Measurements from ENCODE around the gene FNDC11.
A peak's percentile ranks its signal among the peaks of the same experiment; 100 is the strongest.

The FNDC11 gene

GRCh38 chr20:63520934-63521601 lies 32.9 kb upstream of the FNDC11 start:
- peak overlapping the region; percentile 57 for H3K4me3 ChIP-seq (ENCODE audit: severe bottlenecking)
- H3K4me1 ChIP-seq (ENCODE audit: insufficient read depth, poor library complexity, severe bottlenecking): peaks cover 5% of the 10 kb centered on the region
- H3K36me3 ChIP-seq (ENCODE audit: low read depth): peaks cover 29% of the 10 kb centered on the region
- H3K27ac ChIP-seq (ENCODE audit: poor library complexity, severe bottlenecking): peak overlapping the region; percentile 79
- peaks cover 10% of the 10 kb centered on the region for H3K9me3 ChIP-seq (ENCODE audit: severe bottlenecking)
- H3K27me3 ChIP-seq (ENCODE audit: insufficient read depth, poor library complexity, severe bottlenecking): no peaks in the 10 kb centered on the region
- DNase-seq (ENCODE audit: low spot score): peak; percentile 92
- peak; percentile 31 for TF ChIP-seq CTCF (IDR thresholded peaks at IDR 0.05; ENCODE audit: poor library complexity, severe bottlenecking)
- ATAC-seq (ENCODE audit: low read depth): peak; percentile 49

GRCh38 chr20:63521602-63522001 lies 32.4 kb upstream of the FNDC11 start:
- Histone ChIP-seq H3K27me3 (ENCODE audit: insufficient read depth, poor library complexity, severe bottlenecking) (no peaks in the 10 kb centered on the region), H3K4me1 (ENCODE audit: insufficient read depth, poor library complexity, severe bottlenecking) (peaks cover 5% of the 10 kb centered on the region), H3K4me3 (ENCODE audit: severe bottlenecking) (peak overlapping the region; percentile 57), H3K27ac (ENCODE audit: poor library complexity, severe bottlenecking) (peak overlapping the region; percentile 79), H3K9me3 (ENCODE audit: severe bottlenecking) (peaks cover 10% of the 10 kb centered on the region), H3K36me3 (ENCODE audit: low read depth) (peaks cover 29% of the 10 kb centered on the region)
- DNase-seq (ENCODE audit: low spot score) (peak; percentile 90), ATAC-seq (ENCODE audit: low read depth) (no peak)
- no peak for TF ChIP-seq CTCF (IDR thresholded peaks at IDR 0.05; ENCODE audit: poor library complexity, severe bottlenecking)

GRCh38 chr20:63522091-63522868 lies 31.7 kb upstream of the FNDC11 start:
- Histone ChIP-seq H3K4me1 (ENCODE audit: insufficient read depth, poor library complexity, severe bottlenecking) (peaks cover 5% of the 10 kb centered on the region), H3K27me3 (ENCODE audit: insufficient read depth, poor library complexity, severe bottlenecking) (no peaks in the 10 kb centered on the region), H3K27ac (ENCODE audit: poor library complexity, severe bottlenecking) (peak overlapping the region; percentile 79), H3K9me3 (ENCODE audit: severe bottlenecking) (peaks cover 10% of the 10 kb centered on the region), H3K4me3 (ENCODE audit: severe bottlenecking) (peak overlapping the region; percentile 7), H3K36me3 (ENCODE audit: low read depth) (peaks cover 29% of the 10 kb centered on the region)
- TF ChIP-seq CTCF (IDR thresholded peaks at IDR 0.05; ENCODE audit: poor library complexity, severe bottlenecking): no peak
- peak; percentile 79 for DNase-seq (ENCODE audit: low spot score)
- no peak for ATAC-seq (ENCODE audit: low read depth)

GRCh38 chr20:63522981-63523611 lies 30.9 kb upstream of the FNDC11 start:
- Histone ChIP-seq H3K4me1 (ENCODE audit: insufficient read depth, poor library complexity, severe bottlenecking) (peaks cover 5% of the 10 kb centered on the region), H3K4me3 (ENCODE audit: severe bottlenecking) (no peak overlapping the region), H3K9me3 (ENCODE audit: severe bottlenecking) (peaks cover 10% of the 10 kb centered on the region), H3K27ac (ENCODE audit: poor library complexity, severe bottlenecking) (no peak overlapping the region), H3K36me3 (ENCODE audit: low read depth) (peaks cover 29% of the 10 kb centered on the region), H3K27me3 (ENCODE audit: insufficient read depth, poor library complexity, severe bottlenecking) (no peaks in the 10 kb centered on the region)
- no peak for ATAC-seq (ENCODE audit: low read depth)
- peak; percentile 90 for DNase-seq (ENCODE audit: low spot score)
- TF ChIP-seq CTCF (IDR thresholded peaks at IDR 0.05; ENCODE audit: poor library complexity, severe bottlenecking): no peak
